Stimulated activated CD8-positive, alpha-beta memory T cell treated with anti-CD3 and anti-CD28 coated beads, Interleukin-15, amount 100 ng/mL, for 4 hours (primary cell): ENCODE measurements around the gene SREK1.
"Not testable (repeated sequence)": the region's sequence is repeated elsewhere in the genome, so short reads cannot be mapped to it uniquely, and the experiment has no call there.

Experiments used
- DNase-seq, 2 donors: peaks; one replicate each; pipeline ENCODE4 v3.0.0-alpha.2; 2020; ENCODE audit warnings: low read depth in 2 of 2

The SREK1 gene, protein sequence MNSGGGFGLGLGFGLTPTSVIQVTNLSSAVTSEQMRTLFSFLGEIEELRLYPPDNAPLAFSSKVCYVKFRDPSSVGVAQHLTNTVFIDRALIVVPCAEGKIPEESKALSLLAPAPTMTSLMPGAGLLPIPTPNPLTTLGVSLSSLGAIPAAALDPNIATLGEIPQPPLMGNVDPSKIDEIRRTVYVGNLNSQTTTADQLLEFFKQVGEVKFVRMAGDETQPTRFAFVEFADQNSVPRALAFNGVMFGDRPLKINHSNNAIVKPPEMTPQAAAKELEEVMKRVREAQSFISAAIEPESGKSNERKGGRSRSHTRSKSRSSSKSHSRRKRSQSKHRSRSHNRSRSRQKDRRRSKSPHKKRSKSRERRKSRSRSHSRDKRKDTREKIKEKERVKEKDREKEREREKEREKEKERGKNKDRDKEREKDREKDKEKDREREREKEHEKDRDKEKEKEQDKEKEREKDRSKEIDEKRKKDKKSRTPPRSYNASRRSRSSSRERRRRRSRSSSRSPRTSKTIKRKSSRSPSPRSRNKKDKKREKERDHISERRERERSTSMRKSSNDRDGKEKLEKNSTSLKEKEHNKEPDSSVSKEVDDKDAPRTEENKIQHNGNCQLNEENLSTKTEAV

GRCh38 chr5:66144074-66144833 is at the start of gene SREK1:
Gene SREK1, plus strand, starts transcription at chr5:66144300. Its CDS starts 77 bp downstream, at chr5:66144377.
- DNase-seq: peak; percentile 77

- DNase-seq: no peak
Observed at GRCh38 chr5:66100851-66101250, 43.2 kb upstream of the SREK1 start.

GRCh38 chr5:66113160-66113559 is 30.9 kb upstream of the SREK1 start:
- DNase-seq: no peak

GRCh38 chr5:66118304-66118703 is 25.8 kb upstream of the SREK1 start:
- DNase-seq: no peak

DNA sequence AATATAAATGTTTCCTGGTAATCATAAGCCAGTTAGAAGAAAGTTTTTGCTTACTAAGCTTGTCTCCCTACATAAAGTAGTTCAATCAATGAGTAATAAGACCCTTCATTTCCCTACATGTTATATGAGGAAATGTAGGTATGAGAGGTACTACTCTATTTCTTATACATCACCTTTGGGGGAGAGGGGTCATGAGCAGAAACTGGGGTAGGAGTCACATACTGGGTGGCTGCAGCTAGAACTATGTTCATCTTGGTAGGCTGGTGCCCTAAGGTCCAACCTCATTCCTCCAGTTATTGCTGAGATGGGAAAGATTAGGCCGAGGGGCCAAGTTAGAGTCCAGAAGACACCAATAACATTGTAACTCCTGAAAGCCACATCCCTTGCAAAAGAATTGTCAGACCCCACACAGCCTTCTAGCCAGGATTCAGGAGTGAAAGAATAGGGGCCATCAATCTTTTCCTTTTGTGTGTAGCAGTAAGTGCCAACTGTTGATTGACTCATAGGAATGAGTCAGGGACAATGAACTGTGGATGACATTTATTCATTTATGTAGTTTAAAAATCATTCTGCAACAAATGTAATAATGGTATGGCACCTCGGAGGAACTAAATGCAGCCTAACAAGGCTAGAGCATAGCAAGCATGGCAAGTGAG is 21.6 kb upstream of the SREK1 start:
- no peak for DNase-seq

DNA sequence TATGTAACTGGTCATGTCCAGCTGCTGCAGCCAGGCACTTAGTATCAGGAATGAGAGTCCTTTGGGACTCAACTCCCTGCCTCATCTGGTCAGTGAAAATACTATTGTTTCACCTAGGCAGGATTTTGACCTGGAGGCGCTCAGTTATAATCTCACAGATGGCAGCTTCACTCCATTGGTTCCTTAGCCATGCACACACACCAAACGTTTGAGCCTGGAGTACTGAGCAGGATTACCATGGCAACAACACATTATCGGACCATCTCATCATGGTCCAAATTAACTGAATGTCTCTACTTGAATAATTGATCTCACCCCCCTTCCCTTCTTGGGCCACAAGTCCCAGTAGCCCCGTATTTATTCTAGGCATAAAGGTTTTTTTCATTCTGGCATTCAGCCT is 15.0 kb upstream of the SREK1 start:
- DNase-seq: no peak

DNA sequence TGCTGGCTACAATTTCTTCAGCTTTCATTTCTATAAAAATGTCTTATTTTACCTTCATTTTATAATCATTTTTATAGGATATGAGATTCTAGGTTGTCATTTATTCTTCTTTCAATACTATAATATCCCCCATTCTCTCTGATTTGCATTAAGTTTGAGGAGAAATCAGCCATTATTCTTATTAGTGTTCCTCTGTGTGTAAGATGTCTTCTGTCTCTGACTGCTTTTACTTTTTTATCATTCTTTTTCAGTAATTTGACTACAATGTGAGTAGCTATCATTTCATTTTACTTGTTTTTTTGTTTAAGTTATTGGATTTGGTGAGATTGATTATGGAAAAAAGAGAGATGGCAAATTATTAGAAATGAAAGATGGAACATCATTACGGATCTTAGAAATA is 13.6 kb upstream of the SREK1 start:
- DNase-seq: no peak

- no peak for DNase-seq
Observed at GRCh38 chr5:66134407-66134861, 9.7 kb upstream of the SREK1 start.

DNA sequence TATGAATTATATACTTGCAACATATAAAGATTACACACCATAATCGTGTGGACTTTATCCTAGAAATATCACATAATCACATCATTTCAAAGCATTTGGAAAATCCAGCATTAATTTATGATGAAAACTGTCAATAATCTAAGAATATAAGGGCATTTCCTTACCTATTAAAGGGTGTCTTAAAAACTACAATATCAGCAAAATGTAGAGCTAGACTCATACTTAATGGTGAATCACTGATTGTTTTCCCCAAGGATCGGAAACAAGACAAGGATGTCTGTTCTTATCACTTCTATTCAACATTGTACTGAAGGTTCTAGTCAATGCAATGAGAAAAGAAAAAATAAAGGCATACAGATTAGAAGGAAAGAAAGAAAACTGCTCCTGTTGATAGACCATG is 8.0 kb upstream of the SREK1 start:
- no peak for DNase-seq

GRCh38 chr5:66136944-66137343 is 7.2 kb upstream of the SREK1 start:
- not testable (repeated sequence) for DNase-seq

DNA sequence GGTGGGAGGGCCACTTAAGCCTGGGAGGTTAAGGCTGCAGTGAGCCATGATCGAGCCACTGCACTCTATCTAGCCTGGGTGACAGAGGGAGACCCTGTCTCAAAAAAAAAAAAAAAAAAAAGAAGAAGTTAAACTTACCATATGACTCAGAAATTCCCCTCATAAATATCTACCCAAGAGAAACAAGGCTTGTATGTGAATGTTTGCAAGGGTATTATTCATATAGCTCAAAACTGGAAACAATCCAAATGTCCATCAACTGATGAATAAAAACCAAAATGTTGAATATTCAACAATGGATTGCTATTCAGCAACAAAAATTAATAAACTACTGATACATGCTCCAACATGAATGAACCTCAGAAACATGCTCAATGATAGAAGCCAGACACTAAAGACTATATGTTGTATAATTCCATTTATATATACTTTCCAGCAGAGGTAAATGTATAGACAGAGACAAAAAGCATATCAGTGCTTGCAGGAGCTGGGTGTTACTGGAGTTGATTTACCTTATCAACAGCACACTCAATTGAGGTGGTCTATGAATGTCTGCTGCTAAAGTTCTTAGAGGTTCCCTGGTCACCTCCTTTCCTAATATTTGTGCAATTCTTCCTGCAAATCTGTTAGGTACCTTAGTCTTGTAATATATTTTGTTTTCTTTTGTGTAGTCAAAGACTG is 5.3 kb upstream of the SREK1 start:
- DNase-seq: no peak

DNA sequence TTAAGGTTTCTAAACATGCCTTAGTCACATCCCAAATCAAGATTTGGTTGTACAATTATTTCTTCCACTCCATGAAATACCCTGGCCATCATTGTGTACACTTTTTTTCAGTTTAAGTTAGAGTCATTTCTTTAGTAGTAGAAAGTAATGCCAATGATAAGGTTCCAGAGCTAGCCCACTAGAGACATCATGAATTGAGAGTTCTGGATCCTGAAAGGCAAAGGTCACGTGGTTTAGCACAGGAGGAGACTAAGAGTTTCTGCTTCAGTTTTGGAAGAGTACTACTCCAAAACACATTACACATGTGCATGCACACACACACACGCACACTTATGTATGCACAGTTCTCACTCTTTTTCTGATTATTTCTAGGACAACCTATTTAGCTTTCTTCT is 4.8 kb upstream of the SREK1 start:
- no peak for DNase-seq

- no peak for DNase-seq
Observed at GRCh38 chr5:66142417-66142816, 1.7 kb upstream of the SREK1 start.

DNA sequence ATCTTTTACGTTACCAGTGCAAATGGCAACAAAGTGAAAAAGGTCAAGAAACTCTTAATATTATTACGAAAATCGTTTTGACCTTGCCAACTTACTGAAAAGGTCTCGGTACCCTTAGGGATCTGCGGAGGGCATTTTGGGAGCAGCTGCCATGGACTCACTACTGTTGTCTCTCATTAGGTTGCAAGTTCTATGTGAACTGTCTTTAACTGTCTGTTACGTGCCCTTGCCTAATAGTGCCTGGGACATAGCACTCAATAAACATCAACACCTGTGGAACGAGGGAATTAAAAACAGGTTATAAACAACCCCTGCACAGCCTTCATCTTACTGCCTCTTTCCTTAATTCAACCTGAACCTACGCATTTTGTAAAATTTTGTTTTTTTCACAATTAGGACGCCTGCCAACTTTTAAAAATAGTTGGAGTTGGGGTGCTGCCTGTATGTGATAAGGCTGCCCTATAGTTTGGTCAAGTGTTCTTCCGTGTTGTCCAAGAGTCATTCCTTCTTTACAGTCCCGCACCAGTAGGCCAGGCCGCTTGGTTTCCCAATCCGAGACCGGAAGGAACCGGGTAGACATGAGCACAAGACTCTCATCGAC is 527 bp upstream of the SREK1 start:
- no peak for DNase-seq

DNA sequence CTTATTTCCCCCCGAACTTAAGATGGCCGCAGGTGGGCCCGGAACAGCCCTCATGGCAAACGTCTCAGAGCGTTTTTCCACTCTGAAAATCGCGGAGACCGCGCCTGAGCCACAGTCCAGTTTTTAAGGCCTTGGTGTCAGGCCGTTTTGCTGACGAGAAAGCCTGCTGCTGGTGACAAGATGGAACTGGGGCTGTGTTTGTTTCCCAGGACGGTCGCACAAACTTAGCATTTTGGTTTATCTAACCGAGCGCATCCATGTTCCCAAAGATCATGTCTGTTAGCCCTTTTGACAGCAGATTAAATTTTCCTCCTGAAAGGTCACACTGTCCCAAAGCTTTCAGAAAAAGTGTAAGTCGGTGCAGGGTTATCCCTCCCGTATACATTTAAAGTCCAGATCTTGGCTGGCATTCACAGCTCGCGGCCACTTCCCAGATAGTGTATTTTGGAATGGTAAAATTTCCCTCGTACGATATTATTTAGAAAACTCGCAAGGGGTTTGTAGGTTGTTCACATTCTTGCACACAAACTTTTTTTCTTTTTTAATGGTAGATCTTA is 812 bp downstream of the SREK1 start:
- no peak for DNase-seq

DNA sequence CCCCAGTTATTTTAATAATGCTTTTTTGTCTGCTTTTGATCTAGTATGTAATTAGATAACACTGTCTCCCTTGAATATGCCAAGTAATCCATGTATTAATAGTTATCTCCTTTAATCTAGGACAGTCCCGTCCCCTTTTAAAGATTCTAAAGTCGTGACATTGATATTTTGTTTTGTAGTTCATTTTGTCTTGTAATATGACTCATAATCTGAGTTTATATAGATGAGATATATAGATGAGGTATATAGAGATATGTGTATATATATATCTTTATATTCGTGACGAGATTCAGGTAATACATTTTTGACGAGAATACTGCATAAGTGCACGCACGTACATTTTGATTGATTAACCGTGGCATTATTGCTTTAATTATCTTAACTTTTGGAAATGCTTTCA is 1.6 kb downstream of the SREK1 start:
- no peak for DNase-seq

- no peak for DNase-seq
Observed at GRCh38 chr5:66149950-66150349, 5.8 kb downstream of the SREK1 start.

- DNase-seq: no peak
Observed at GRCh38 chr5:66151030-66151429, 6.9 kb downstream of the SREK1 start.

GRCh38 chr5:66151491-66151890 is 7.4 kb downstream of the SREK1 start:
- DNase-seq: no peak

DNA sequence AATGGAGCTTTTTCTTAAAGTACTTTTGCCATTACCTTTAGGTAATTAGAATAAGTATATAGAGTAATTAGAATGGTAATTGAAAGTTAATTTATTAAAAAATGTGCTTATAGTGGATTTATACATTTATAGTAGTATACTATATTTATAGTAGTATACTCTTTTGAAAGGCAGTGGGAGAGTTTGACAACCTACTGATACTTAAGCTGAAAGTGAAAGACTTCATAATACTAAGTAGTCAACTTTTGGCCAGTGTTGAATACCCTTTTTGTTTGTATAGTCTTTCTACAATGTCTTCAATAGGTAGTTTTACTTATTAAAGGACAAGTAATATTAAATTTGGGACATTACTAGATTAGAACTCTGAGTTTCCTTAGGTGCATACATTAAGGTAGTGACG is 12.9 kb downstream of the SREK1 start:
- DNase-seq: no peak

DNA sequence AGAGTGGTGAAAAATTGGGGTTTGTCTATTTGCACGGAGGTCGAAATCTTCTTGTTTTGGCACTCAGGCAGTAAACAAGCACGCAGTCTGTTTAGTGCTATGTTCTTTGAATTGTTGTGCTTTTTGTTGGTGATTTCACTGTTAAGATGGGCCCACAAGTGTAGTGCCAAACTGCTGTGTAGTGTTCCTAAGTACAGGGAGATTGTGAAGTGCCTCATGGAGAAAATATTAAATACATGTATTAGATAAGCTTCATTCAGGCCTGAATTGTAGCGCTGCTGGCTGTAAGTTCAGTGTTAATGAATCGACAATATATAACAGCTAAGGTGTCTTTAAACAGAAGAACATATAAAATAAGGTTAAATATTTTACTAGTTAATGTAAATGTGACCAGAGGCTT is 17.3 kb downstream of the SREK1 start:
- DNase-seq: no peak
